NCI-H345 (cell line): Measurements from ENCODE around the gene KCNC4.

Experiments used
- DNase-seq: peaks from one replicate; lab custom pipeline; 2025; lab: John Stamatoyannopoulos, UW

KCNC4 gene

GRCh38 chr1:110211496-110212168 lies 1.5 kb downstream of the KCNC4 start:
- peak; percentile 35 for DNase-seq

GRCh38 chr1:110212169-110213142 lies 2.3 kb downstream of the KCNC4 start:
- peak; percentile 70 for DNase-seq

GRCh38 chr1:110213143-110213540 lies 3.0 kb downstream of the KCNC4 start:
- no peak for DNase-seq

- DNase-seq, result no peak
These were observed 4.6 kb downstream of the KCNC4 start for GRCh38 chr1:110214454-110215404.

GRCh38 chr1:110215621-110216515 lies 5.8 kb downstream of the KCNC4 start:
- DNase-seq, result no peak

- no peak for DNase-seq
These were observed 6.8 kb downstream of the KCNC4 start for GRCh38 chr1:110216844-110217444.

- no peak for DNase-seq
These were observed 8.0 kb downstream of the KCNC4 start for GRCh38 chr1:110218137-110218536.

GRCh38 chr1:110218739-110219138 lies 8.6 kb downstream of the KCNC4 start:
- DNase-seq, result no peak

- no peak for DNase-seq
These were observed 10.2 kb downstream of the KCNC4 start for GRCh38 chr1:110220324-110220723.

GRCh38 chr1:110221119-110221518 lies 11.0 kb downstream of the KCNC4 start:
- DNase-seq, result no peak

GRCh38 chr1:110223127-110223526 lies 13.0 kb downstream of the KCNC4 start:
- no peak for DNase-seq

- DNase-seq, result no peak
These were observed 13.5 kb downstream of the KCNC4 start for GRCh38 chr1:110223581-110223980.

GRCh38 chr1:110224240-110224995 lies 14.3 kb downstream of the KCNC4 start:
- no peak for DNase-seq

GRCh38 chr1:110225212-110225611 lies 15.1 kb downstream of the KCNC4 start:
- no peak for DNase-seq

GRCh38 chr1:110225756-110226404 lies 15.8 kb downstream of the KCNC4 start:
- no peak for DNase-seq

- no peak for DNase-seq
These were observed 17.7 kb downstream of the KCNC4 start for GRCh38 chr1:110227774-110228173.

- DNase-seq, result no peak
These were observed 18.3 kb downstream of the KCNC4 start for GRCh38 chr1:110228381-110228780.

GRCh38 chr1:110228869-110229268 lies 18.8 kb downstream of the KCNC4 start:
- no peak for DNase-seq

GRCh38 chr1:110229348-110230001 lies 19.4 kb downstream of the KCNC4 start:
- no peak for DNase-seq
